Measurements from ENCODE around the gene SPP2.

SPP2 gene, protein sequence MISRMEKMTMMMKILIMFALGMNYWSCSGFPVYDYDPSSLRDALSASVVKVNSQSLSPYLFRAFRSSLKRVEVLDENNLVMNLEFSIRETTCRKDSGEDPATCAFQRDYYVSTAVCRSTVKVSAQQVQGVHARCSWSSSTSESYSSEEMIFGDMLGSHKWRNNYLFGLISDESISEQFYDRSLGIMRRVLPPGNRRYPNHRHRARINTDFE

DNA sequence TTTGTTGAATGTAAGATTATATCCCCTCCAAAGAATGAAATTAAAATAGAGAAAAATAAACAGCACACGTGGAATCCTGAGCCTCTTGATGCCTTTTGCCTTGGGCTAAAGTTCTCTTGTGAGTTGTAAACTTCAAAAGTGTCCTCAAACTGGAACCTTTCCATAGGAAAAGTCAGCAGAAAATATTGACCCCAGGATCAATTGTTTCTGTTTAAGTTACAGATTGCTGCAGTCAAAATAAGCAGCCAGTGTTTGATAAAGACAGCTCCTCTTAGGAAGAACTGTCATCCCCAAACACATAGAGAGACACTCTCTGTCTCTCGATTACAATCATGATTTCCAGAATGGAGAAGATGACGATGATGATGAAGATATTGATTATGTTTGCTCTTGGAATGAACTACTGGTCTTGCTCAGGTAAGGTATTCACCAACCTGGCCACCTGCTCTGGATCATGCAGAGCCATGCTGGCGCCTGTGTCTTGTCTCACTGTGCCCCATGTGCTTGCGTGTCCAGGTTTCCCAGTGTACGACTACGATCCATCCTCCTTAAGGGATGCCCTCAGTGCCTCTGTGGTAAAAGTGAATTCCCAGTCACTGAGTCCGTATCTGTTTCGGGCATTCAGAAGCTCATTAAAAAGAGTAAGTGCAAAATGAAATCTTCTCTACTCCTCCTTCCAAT, at the start of gene SPP2:
Gene SPP2 (plus strand): TSS at position 248 of the 681 bp plus-strand sequence. CDS start 85 bp downstream, at position 333.
- DNase-seq, result no peak

DNA sequence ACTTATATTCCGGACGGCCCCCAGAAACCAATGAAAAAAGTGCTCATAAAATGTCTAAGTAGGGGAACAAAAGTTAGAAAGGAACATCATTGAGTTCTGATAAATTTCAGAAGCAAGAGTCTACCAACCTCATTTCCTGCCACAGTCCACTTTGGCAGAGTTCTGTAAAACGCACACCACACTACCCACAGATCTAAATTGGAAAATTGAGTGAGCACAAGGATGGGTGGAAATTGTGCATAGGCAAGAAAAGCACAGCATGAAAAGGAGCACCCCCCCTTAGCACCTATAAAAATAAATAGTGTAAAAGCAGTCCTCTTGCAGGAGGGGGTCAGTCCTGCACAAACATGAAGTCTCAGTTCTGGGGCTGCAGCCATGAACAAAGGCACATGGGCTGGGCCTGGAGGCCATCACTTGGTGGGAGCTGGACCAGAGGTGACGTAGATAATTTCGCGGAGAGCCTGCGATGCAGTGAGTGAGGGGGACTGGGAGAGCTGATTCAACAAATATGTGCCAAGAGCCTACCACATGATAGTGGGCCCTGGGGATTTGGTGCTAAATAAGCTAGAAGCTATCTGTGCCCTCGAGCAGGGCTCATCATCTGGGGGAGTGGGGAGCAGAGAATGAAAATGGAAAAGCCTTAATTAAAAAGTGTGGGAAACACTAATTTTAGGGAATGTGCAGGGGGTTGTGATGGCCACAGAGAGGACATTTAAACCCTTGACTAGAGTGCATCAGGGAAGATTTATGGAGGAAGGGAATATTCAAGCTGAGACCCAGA, 48.9 kb upstream of the SPP2 start:
- DNase-seq, result no peak

DNA sequence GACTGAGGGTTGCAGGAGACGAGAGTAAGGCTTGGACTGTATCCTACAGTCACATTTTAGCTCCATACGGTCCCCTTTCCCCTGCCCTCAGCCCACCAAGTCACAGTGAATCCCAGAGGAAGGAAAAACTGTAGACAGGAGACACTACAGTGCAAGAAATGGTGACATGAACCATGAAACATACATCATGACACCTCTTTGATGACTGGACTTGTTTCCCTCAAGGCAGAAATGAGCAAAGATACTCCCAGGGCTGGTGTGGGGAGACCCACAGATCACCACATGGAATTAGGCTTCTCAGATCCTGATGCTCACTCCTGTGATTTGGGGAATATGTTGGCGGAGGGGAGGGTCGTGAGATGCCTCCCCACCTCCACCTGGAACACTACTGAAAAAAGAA, 48.2 kb upstream of the SPP2 start:
- no peak for DNase-seq

DNA sequence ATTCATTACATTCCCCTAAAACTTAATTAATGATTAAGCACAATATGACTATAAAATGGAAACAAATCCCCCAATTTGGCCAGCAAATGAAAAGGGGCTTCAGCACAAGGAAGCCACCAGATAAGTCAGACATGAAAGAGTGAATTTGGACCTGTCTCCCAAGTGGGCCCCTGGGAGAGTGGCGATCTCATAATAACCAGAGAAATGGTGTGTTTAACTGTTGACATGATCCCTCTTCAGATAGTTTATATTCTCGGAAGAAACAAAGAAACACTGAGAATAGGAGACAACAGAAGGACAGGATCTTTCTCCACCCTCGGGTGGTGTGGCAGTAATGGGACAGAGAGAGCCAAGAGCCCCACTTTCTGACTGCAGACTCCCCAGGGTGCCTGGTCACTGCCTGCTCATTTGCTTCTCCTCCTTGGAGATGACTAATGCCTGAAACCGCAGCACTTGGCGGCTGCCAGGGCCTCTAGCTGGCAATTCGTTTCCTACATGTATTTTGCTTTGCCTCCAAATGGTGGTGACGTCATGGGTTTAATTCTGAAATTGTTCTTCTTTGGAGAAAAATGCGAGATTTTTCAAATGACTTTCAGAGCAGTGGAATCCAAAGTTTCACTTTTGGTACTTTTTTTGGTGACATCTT, 46.4 kb upstream of the SPP2 start:
- no peak for DNase-seq

DNA sequence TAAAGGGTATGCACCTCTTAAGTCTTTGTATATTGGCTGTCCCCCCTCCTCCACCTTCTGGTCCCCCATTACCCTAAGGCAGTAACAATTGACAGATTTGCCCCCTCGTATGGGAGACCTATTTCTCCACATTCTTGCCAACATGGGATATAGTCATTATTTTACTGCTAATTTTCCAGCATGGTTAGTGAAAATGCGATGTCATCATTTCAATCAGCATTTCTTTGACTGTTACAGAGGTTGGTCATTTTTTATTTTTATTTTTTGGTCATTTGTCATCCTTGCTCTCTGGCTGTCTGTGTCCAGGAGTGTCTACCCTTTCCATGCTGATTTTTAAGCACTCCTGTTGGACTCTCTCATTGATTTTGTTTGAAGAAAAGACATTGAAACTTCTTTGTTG, 45.4 kb upstream of the SPP2 start:
- DNase-seq, result no peak

DNA sequence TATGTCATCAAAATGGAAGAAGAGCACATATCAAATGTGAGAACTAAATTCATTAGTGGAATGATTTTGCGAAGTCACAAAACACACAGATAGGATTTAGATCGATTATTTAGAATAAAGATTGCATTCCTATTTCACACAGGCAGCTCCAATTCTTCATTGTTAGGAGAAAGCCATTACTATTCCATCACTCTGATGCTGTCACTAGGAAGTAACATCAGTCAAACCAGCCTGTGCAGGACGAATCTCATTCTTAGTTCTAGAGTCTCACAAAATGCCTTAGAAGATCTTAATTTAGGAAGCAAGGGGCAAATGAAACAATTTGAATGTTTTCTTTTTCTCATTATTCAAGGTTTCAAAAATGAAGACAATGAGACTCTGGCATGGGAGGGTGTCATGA, 44.0 kb upstream of the SPP2 start:
- DNase-seq, result no peak

DNA sequence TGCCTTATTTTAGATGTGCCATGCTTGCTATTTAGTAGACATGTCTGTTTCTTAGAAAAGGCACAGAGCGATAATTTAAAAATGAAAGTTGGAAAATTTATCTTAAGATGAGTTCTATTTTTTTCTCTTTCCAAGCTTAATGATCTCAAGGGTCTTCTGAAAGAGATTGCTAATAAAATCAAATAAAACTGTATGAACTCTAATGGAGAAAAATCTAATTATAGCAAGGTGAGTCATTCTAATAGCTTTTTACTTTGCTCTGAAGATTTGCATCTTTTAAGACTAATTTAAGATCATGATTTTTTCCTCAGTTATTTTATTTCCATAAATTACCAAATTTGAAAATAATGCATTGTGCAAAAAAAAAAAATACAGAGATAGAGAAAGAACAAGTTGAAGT, 36.1 kb upstream of the SPP2 start:
- no peak for DNase-seq

DNA sequence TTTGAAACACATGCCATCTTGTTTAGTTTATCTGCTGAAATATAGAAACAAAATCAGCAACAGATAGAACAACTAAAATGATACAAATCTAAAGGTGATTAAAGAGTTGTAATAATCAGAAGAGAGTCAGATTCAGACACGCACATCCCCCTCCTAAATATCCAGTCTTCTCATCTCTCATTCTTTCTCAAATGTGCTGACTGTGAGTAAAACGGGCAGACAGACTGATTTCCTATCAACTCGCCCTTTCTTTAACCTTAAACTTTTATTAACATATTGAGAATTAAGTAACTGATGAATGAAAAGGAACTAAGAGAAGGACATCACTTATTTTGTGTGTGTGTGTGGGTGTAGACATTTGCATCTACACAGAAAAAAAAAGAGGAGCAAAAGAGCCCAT, 34.6 kb upstream of the SPP2 start:
- no peak for DNase-seq

DNA sequence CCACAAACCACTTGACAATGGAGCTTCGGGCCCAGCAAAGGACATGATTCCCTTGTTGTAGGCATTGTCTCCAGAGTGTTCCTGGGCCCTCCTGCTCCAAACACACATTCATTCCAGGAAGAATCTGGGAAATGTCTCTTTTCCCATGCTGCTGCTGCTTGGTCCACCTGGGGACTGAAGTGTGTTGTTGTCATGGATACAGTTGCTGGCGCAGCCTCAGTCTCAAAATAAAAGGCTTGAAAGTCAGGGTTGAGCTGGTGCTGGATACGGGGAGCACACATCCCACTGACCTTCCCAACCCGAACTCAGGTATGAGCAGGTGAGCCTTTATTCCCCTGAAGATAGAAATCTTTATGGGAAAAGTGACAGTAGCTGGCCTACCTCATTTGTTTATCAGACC, 30.6 kb upstream of the SPP2 start:
- no peak for DNase-seq

DNA sequence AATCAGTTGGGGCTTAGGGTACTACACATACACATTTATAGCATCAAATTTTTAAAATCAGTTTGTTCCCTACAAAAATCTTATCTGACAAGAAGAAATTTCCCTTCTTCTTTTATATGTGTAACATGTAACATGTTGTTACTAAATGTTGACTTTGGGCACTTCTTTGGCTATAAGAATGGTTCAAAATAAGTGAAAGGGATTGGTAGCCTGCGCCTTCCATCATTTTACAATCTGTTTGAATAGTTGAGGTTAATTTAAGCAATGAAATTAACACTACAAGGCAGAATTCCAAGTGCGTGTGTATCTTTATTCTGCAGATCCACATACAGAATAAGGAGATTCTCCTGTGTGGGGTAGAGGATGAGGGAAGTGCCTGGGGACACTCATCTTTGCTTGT, 30.2 kb upstream of the SPP2 start:
- DNase-seq, result no peak

DNA sequence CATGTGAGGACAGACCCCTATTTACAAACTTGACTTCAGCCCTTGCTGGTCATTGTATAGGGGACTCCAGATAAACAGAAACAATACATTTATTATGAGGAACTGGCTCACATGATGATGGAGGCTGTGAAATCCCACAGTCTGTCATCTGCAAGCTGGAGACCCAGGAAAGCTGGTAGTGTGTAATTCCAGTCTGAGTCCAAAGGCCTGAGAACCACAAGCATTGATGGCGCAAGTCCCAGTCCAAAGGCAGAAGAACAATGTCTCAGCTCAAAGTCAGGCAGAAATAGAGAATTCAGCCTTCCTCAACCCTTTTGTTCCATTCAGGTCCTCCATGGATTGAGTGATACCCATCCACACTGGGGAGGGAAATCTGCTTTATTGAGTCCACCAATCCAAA, 28.1 kb upstream of the SPP2 start:
- no peak for DNase-seq

DNA sequence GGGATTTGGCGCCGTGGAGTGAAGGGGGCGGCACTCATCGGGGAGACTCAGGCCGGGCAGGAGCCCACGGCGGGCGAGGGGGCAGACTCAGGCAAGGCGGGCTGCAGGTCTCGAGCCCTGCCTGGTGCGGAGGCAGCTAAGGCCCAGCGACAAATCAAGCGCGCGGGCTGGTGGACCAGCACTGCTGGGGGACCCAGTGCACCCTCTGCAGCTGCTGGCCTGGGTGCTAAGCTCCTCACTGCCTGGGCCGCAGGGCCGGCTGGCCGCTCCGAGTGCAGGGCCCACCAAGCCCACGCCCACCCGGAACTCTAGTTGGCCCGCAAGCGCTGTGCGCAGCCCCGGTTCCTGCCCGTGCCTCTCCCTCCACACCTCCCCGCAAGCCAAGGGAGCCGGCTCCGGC, 26.2 kb upstream of the SPP2 start:
- DNase-seq, result no peak

DNA sequence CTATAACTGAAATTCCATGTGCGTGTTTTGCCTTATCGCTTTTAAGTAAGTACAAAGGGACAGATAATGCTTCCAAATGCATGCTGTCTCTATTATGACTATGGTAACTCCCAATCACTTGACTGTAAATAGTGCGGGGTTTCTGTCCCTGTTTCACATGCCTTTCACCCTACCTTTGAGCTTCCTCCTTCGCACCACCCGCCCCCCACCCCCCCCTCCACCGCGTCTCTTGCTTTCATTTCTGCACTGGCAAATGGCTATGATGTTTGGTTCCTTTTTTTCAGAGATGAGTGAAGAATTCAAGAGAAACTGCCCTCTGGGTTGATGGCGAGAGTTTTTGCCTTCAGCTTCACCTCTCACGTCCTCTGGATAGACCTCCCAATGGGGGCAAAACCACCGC, 25.0 kb upstream of the SPP2 start:
- DNase-seq, result no peak

DNA sequence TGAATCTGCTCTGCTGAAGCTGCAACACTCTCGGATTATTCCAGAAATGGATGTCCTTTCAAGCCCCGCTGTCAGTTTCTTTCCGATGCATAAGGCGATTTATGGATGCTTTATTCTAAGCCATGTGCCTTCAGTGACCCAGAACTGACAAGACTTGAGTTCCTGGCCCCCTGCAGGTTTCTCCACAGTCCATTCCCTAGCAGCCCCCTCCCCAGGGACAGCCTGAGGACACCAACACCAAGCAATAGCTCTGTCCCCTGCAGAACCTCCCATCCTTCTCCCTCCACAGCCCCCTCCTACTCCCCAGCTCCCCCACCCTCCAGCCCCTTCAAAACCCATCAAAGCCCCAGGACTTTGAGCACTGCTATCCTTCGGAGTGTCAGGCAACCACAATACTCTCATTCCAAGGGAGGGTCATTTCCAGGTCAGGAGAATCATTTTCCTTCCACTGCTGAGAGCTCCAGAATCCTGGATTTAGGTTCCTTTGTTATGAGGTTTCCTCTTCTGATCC, 24.6 kb upstream of the SPP2 start:
- no peak for DNase-seq

DNA sequence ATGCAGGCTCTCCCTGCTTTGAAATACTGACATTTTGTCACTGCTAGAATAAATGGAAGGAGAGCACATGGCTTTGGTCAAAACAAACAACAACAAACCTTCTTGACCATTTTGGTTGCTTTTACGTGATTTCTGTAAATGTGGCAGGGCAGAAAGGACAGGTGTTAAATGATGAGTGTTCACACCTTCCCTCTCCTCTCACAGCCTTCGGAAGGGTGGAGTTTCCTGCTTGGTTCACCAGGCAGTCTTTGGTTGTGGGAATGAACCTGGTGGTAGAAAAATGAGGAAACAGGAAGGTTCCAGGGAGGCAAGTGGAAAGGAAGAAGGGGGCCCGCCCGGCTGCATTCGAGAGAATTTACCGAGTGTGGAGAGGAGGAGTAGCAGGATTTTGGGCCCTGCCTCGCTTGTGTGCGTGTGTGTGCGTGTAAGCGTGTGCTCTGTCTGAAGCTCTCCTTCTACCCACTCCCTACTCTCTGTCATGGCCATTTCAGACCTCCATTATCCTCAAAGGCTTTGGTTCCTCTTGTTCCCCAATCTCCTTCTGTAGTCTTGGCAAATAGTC, 23.7 kb upstream of the SPP2 start:
- no peak for DNase-seq

DNA sequence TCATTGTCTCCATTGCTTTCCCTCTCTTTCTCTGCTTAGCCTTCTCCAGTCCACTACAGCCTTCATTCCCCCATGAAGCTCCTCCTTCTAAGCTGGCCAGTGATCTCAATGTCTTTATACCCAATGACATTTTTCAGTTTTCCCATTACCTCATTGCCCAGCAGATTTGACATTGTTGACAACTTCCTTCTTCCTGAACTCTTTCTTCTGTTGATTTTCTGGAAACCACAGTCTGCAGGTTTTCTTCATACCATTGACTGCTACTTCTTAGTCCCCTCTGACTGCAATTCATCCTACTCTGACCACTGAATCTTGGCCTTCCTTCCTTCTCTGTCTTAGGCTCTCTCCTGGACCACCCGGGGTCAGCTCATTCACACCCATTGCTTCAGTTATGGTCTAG, 22.9 kb upstream of the SPP2 start:
- no peak for DNase-seq

DNA sequence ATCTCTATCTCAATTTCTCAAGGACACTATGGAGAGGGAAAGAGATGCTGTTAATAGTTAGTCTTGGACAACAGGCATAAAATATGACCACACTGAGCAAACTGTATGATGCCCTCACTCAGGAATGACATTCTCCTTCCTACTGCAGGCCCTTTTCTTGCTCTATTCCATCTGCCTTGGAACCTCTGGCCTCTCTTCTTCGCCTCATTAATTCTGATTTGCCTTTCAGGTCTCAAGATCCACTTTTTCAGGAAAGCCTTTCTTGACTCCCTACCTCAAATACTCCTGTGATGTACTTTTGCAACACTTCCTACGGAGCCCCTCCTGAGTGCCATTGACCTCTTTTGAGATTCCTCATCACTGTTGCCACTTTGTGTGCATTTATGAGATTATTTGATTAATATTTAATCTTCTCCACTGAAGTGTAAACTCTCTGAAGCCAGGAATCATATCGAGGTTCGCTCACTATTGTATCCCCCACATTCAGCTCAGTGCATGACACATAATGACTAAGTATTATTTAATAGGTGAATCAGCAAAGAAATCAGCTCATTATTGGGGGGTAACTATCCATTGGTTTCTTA, 21.3 kb upstream of the SPP2 start:
- no peak for DNase-seq

DNA sequence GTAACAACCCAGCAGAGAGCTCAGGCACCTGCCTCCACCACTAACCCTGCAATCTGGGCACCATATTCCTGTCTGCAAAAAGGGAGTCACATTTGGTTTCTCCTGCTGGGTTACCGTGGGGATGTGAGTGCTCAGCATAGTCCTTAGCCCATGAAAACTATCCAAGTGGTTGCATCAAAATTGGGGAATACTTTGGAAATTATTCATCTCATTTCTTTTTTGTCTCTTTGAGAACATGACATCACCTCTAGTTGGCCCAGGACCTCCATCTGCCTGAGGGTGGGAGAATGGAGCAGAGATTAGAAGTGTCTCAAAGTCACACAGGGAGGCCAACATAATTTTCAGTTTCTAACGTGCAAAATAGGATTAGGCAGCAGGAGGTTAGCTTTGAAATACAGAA, 19.3 kb upstream of the SPP2 start:
- DNase-seq, result no peak

DNA sequence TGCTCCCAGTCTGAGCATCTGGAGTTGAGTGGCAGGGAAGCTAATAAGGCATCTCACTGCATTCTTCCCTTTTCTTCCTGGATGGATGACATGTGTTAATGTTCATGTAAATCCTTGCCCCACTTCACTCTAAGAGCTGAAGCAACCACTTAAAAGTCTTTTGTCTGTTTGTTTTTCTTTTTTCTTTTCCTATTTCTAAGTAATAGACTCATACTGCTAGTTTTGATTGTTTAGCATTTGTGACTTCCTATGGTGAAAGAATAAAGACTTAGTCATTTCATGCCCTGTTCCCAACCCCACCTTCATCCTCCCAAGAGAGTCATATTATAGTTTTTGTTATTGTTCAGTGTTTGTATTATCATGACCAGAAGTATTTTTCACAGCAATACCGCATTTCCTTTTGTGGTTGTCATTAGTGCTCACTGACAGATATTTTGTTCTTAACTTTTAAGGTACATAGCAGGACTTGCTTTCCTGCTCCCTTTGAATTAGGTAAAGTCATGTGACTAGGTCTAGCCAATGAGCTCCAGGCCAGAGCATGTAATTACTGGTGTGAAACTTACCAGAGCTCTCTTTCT, 18.1 kb upstream of the SPP2 start:
- no peak for DNase-seq

DNA sequence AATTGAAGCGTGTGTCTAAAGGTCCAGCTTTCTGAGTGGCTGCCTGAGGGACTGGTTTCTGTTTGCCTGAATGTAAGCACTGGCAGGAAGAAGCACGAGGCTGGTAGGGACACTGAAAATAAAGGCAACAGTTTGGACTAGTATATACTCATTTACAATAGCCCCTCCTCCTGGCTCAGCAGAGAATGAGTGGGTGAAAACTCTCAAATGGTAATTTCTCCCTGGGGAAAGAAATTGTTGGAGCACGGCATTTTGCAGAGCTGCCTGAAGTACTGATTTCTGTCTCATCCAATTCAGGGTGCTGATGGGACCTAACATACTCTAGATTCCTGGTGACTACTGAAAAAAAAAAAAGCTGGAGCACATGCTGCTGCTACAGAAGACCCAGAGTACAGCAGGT, 17.3 kb upstream of the SPP2 start:
- no peak for DNase-seq

DNA sequence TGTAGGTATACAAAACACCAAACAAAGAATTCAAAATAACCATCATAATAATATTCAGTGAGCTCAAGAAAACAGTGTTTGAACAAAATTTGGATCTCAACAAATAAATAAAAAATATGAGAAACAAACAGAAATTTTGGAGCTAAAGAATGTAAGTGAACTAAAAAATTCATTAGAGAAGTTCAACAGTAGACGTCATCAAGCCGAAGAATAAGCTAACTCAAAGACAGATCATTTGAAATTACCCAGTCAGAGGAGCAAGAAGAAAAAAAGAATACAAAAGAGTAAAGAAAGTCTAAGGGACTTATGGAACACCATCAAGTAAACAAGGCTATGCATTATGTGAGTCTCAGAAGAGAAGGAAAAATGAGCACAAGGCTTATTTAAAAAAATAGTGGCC, 16.6 kb upstream of the SPP2 start:
- DNase-seq, result no peak

DNA sequence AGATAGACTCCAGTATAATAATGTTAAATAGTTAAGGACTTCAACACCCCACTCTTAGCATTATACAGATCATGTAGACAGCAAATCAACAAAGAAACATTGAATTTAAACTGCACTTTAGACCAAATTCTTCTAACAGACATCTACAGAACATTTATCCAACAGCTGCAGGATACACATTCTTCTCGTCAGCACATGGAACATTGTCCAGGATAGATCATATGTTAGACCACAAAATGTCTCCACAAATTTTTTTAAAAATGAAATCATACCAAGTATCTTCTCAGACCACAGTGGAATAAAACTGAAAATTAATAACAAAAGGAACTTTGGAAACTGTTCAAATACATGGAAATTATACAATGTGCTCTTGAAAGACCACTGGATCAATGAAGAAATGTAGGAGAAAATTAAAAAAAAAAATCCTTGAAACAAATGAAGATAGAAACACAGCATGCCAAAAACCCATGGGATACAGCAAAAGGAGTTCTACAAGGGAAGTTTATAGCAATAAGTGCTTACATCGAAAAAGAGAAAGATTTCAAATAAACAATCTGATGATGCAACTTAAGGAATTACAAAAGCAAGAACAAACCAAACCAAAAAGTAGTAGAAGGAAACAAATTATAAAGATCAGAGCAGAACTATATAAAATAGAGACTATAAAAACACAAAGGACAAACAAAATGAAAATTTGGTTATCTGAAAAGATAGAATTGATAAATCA, 12.3 kb upstream of the SPP2 start:
- no peak for DNase-seq
